ENCODE results near the gene CCP110.
"Not testable (repeated sequence)": the region's sequence is repeated elsewhere in the genome, so short reads cannot be mapped to it uniquely, and the experiment has no call there.

The CCP110 gene

DNA sequence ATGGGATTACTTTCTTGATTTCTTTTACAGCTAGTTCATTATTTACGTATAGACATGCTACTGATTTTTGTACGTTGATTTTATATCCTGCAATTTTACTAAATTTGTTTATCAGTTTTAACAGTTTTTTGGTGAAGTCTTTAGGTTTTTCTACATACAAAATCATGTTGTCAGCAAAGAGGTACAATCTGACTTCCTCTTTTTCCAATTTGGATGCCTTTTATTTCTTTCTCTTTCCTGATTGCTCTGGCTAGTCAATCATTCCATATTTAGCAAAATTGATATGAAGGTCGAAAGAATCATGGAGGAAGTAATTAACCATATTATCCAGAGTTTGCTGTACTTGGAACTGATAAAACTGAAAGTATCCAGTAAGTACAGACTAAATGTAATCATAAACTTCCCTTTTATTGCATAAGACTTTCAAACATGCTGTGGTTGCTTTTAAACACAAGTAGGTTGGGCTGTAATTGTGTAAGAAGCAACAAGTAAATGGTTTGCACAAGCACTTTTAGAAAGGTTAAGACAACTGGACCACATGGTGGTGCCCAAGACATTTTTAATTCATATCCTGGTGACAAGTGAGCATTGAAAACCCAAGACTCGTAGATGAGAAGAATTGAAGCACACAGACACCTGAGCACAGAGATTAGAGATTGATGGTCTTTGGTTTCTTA is 10.2 kb upstream of the CCP110 start:
- DNase-seq, result peak; percentile 49 to 87 (median 81)

DNA sequence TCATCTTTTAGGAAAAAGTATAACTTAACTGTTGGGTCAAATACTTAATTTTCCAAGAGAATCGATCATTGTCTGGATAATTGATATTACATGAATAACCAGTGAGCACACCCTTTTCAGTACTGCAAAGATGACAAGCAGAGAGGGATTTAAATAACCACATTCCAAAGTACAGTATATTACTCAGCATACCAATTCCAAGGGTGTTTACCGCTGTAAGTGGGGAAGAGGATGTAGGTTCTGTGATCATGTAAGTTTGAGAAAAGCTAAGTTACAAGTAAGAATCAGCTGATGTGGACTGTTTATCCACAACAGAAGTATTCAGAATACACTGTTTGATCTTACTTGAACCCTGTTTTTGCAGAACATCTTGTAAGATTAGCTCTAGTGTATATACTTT is 8.0 kb upstream of the CCP110 start:
- peak in 1 of 3 donors; percentile 37 for DNase-seq

DNA sequence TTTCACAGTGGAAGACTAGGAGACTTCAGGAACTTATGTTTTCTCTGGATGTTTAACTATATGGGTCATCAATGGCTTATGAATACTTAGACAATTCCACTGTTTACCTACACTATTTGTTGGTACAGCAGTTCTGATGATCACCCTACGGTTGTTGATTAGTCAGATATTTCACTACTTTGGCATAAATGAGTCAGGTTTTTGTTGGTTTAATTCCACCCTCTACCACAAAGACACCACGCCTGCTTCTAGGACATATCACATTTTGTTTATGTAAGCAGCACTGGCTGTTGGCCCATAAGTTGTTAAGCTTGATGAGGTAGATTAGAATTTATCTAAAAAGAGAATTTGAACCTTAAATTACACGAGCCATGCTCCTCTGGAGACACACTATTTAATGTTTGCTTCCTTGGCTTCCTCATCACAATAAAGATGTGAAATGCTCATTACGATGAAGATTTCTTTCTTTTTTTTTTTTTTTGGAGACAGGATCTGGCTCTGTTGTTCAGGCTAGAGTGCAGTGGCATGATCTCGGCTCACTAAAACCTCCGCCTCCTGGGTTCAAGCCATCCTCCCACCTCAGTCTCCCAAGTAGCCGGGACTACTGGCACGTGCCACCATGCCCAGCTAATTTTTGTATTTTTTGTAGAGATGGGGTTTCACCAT is 6.2 kb upstream of the CCP110 start:
- peak in 2 of 3 donors; percentile 36 to 38 for DNase-seq

GRCh38 chr16:19518388-19518787 is 5.4 kb upstream of the CCP110 start:
- DNase-seq, result no peak

DNA sequence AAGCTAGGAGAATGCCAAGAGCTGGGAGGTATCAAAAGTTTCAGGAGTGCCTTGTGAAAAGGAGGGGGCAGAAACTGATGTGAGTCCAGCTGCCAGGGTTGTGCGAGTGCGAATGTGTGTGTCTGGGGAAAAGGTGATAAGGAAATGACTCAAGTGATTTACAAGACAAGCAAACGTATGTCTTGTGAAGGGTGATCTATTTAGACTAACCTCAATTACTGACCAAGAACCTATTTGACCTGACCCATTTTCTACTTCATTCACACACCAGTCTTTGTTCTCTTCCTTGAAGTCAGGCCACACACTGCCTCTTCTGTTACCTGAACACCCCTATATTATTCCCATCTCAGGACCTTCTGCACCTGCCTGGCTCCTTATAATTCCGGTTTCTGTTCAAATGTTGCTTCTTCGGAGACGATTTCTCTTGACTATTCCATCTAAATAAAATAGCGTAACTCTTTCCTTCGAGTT is 2.8 kb upstream of the CCP110 start:
- no peak for DNase-seq

- peak; percentile 91 to 96 (median 95) for DNase-seq
Observed at GRCh38 chr16:19521471-19522396, 2.0 kb upstream of the CCP110 start, which contains the start of gene GDE1. GDE1 (minus strand) TSS chr16:19522098; CDS start chr16:19521964, 134 bp downstream.

GRCh38 chr16:19522397-19522732 is 1.4 kb upstream of the CCP110 start:
- no peak for DNase-seq

DNA sequence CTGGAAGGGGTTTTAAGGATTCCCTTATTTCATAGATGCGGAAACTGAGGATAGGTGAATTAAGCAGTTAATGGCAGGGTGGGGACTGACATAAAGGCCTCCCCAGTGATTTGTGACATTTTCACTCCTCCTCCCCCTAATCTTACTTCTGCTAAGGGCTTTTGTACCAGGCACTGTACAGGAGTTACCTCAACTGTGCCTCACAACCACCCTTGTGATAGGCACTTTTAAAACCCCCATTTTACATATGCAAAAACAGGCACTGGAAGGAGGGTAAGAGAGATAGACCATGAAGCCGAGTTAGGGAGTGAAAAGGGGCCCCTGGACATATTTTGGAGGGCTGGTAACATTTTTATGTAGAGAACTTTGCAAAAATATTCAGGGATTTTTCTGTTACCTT is 982 bp upstream of the CCP110 start:
- DNase-seq, result no peak

- DNase-seq, result no peak
Observed at GRCh38 chr16:19523184-19523558, 571 bp upstream of the CCP110 start.

DNA sequence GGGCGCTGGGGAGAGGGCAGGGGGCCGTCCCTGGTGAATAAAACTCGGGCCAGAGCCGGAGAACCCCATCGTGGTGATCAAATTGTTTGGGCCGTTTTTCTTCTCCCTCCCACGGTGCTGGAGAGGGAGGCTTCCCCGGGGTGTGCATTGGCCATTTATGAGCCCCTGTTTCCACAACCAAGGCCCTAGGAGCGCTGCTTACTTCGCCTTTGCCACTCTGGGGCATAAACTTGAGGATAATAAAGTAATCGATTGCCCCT is 544 bp downstream of the CCP110 start:
- no peak for DNase-seq

DNA sequence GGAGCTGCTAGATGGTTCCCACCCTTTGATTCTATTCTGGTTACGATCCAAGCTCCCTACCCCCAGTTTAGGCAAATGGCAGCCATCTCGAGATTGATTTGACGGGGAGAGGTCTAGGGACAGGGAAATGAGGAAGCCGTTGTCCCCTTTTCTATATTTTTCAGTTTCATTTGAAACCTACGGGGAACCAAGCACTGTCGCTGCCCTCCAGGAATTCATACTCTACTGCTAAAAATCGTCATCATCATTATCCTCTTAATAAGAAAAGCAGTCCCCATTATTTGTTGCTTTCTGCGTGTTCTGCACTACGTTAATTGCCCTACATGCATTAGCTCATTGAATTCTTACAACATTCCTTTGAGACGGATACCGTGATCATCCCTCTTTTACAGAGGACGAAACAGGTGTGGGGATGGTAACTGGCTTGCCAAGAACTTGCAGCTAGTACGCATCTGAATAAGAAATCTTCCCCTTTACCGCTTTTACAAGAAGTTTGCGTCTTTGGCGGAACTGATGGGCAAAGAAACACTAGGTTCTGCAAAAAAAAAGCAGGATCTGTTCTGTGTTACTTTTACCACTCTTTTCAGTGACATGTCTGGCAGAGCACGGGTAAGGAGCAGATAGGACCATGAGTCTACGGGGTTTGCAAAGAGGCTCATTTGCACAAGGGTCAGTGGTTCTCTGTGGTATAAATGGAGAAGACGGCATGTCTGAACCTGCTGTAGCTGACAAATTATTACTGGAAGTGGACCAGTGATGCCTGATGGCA is 1.1 kb downstream of the CCP110 start:
- peak; percentile 42 to 53 (median 52) for DNase-seq

DNA sequence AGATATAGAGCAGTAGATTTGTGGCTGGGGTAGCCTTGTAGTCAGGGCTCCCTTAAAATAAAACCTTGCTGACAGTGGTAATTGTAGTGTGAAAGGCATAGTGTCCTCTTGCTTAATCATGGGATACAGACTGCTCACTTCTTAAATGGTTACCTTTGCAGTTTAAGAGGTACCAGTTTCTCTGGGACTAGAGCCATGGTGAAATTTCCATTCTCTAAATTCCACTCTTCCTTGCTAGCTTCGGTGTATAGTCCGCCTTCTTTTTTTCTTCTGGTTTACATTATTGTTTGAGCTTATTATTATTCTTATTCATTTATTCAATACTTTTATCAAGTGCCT is 1.6 kb downstream of the CCP110 start:
- no peak for DNase-seq

GRCh38 chr16:19527161-19527560 is 3.4 kb downstream of the CCP110 start:
- DNase-seq, result no peak

GRCh38 chr16:19528666-19529065 is 4.9 kb downstream of the CCP110 start:
- no peak for DNase-seq

GRCh38 chr16:19532601-19533000 is 8.9 kb downstream of the CCP110 start:
- no peak for DNase-seq

- DNase-seq, result no peak
Observed at GRCh38 chr16:19540241-19540970, 16.7 kb downstream of the CCP110 start.

- DNase-seq, result no peak
Observed at GRCh38 chr16:19542138-19542821, 18.5 kb downstream of the CCP110 start.

DNA sequence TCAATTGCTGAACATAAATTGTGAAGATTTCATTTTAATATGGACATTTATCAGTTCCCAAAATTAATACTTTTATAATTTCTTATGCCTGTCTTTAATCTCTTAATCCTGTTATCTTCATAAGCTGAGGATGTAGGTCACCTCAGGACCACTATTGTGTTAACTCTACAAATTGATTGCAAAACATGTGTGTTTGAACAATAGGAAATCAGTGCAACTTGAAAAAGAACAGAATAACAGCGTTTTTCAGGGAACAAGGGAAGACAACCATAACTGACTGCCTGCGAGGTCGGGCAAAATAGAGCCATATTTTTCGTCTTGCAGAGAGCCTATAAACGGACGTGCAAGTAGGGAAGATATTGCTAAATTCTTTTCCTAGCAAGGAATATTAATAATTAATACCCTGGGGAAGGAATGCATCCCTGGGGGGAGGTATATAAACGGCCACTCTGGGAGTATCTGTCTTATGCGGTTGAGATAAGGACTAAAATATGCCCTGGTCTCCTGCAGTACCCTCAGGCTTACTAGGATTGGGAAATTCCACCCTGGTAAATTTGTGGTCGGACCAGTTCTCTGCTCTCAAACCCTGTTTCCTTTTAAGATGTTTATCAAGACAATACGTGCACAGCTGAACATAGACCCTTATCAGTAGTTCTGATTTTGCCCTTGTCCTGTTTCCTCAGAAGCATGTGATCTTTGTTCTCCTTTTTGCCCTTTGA is 19.7 kb downstream of the CCP110 start:
- DNase-seq, result not testable (repeated sequence)

DNA sequence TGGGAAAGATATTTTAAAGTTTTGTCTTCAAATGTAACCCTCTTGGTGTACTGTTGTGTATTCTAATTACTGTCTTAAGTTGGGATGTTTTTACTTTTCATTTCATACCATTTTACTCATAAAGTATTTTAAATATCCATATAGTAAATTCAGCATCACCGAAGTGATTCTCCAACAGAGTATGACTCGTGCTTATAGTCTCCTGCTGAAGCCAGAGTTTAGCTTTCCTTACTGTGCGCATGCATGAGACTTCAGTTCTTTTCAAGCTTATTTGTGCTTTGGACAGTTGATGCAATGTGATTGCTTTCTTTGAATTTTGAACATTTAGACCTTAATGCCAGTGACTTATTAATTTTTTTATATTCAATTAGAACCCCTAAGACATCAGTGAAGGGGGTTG is 24.4 kb downstream of the CCP110 start:
- no peak for DNase-seq

GRCh38 chr16:19549673-19550072 is 25.9 kb downstream of the CCP110 start:
- no peak for DNase-seq
